ENCODE results near the gene ARSB. TPM values are rescaled to one million over a fixed set of nuclear protein-coding genes. Genes with fewer than 3 reads are reported as not detected.
"Not testable (repeated sequence)": the region's sequence is repeated elsewhere in the genome, so short reads cannot be mapped to it uniquely, and the experiment has no call there.

The ARSB gene
- polyA plus RNA-seq, 6 donors from 2014 or later: 4.1 to 6.8 (median 5.4) TPM

GRCh38 chr5:78984439-78985115 is 533 bp downstream of the ARSB start:
- peak; percentile 82 for DNase-seq
- peak overlapping the region; percentile 87 to 95 (median 90) for H3K27ac Mint-ChIP-seq
- peak overlapping the region; percentile 87 to 97 (median 93) for H3K4me3 Mint-ChIP-seq
- H3K27me3 Mint-ChIP-seq: no peaks in the 10 kb centered on the region
- no peaks in the 10 kb centered on the region for H3K36me3 Mint-ChIP-seq
- peak; percentile 63 to 66 for ATAC-seq (ENCODE audit: low read depth in 2 of 2)
- peaks cover 22 to 30% (median 28%) of the 10 kb centered on the region in 3 donors for H3K4me1 Mint-ChIP-seq
- no peaks in the 10 kb centered on the region for H3K9me3 Mint-ChIP-seq

- no peaks in the 10 kb centered on the region for H3K9me3 Mint-ChIP-seq
- peak overlapping the region; percentile 87 to 97 (median 93) for H3K4me3 Mint-ChIP-seq
- H3K36me3 Mint-ChIP-seq: no peaks in the 10 kb centered on the region
- H3K4me1 Mint-ChIP-seq: peaks cover 23 to 35% (median 31%) of the 10 kb centered on the region in 3 donors
- H3K27me3 Mint-ChIP-seq: no peaks in the 10 kb centered on the region
- peak overlapping the region; percentile 87 to 95 (median 90) for H3K27ac Mint-ChIP-seq
- DNase-seq (no peak), ATAC-seq (ENCODE audit: low read depth in 2 of 2) (no peak)
Measured at GRCh38 chr5:78983601-78984438, 1.3 kb downstream of the ARSB start.

GRCh38 chr5:78983194-78983593 is 1.9 kb downstream of the ARSB start:
- Mint-ChIP-seq H3K4me3 (peak overlapping the region in 6 of 8 donors; percentile 35 to 97 (median 93)), H3K27ac (peak overlapping the region in 4 of 6 donors; percentile 3 to 89 (median 88)), H3K4me1 (peaks cover 23 to 35% (median 31%) of the 10 kb centered on the region in 3 donors)
- ATAC-seq (ENCODE audit: low read depth in 2 of 2); DNase-seq; H3K9me3 Mint-ChIP-seq; H3K36me3 Mint-ChIP-seq; H3K27me3 Mint-ChIP-seq: not testable (repeated sequence)

GRCh38 chr5:78979909-78980308 is 5.2 kb downstream of the ARSB start:
- DNase-seq (no peak), ATAC-seq (ENCODE audit: low read depth in 2 of 2) (no peak)
- Mint-ChIP-seq H3K4me3 (peak overlapping the region in 1 of 8 donors; percentile 15), H3K4me1 (peaks cover 30 to 45% (median 44%) of the 10 kb centered on the region in 3 donors), H3K27me3 (no peaks in the 10 kb centered on the region), H3K27ac (peak overlapping the region in 3 of 6 donors; percentile 14 to 39 (median 15)), H3K9me3 (peaks cover 0 to 5% (median 0%) of the 10 kb centered on the region in 7 donors), H3K36me3 (peaks cover 5 to 7% of the 10 kb centered on the region in 2 donors)

- no peak overlapping the region for H3K4me3 Mint-ChIP-seq
Measured at GRCh38 chr5:78979117-78979742, 5.9 kb downstream of the ARSB start.

GRCh38 chr5:78975035-78975434 is 10.1 kb downstream of the ARSB start:
- Mint-ChIP-seq H3K27me3 (no peaks in the 10 kb centered on the region), H3K36me3 (peaks cover 5 to 7% of the 10 kb centered on the region in 2 donors), H3K9me3 (peaks cover 0 to 5% (median 0%) of the 10 kb centered on the region in 7 donors), H3K4me1 (peaks cover 30 to 55% (median 45%) of the 10 kb centered on the region in 3 donors), H3K27ac (no peak overlapping the region), H3K4me3 (no peak overlapping the region)
- ATAC-seq (ENCODE audit: low read depth in 2 of 2): no peak
- DNase-seq: no peak

More at GRCh38 chr5:78979117-78979742, 5.9 kb downstream of the ARSB start:
- Mint-ChIP-seq H3K4me1 (peaks cover 30 to 50% (median 44%) of the 10 kb centered on the region in 3 donors), H3K27ac (peak overlapping the region in 1 of 6 donors; percentile 14), H3K9me3 (peaks cover 0 to 5% (median 0%) of the 10 kb centered on the region in 7 donors), H3K36me3 (peaks cover 5 to 7% of the 10 kb centered on the region in 2 donors), H3K27me3 (no peaks in the 10 kb centered on the region)
- DNase-seq: no peak
- ATAC-seq (ENCODE audit: low read depth in 2 of 2): no peak

- peaks cover 26 to 50% (median 41%) of the 10 kb centered on the region in 3 donors for H3K4me1 Mint-ChIP-seq
- ATAC-seq (ENCODE audit: low read depth in 2 of 2): no peak
- H3K4me3 Mint-ChIP-seq: no peak overlapping the region
- no peaks in the 10 kb centered on the region for H3K27me3 Mint-ChIP-seq
- peaks cover 0 to 5% (median 0%) of the 10 kb centered on the region in 7 donors for H3K9me3 Mint-ChIP-seq
- no peak overlapping the region for H3K27ac Mint-ChIP-seq
- peaks cover 5 to 7% of the 10 kb centered on the region in 2 donors for H3K36me3 Mint-ChIP-seq
- no peak for DNase-seq
Measured at GRCh38 chr5:78974601-78975000, 10.5 kb downstream of the ARSB start.

GRCh38 chr5:78974011-78974410 is 11.1 kb downstream of the ARSB start:
- Mint-ChIP-seq H3K4me3 (no peak overlapping the region), H3K4me1 (peaks cover 24 to 45% (median 38%) of the 10 kb centered on the region in 3 donors), H3K9me3 (peaks cover 0 to 5% (median 0%) of the 10 kb centered on the region in 7 donors), H3K27me3 (no peaks in the 10 kb centered on the region), H3K27ac (peak overlapping the region in 1 of 6 donors; percentile 47), H3K36me3 (peaks cover 5 to 7% of the 10 kb centered on the region in 2 donors)
- ATAC-seq (ENCODE audit: low read depth in 2 of 2) (no peak), DNase-seq (no peak)

GRCh38 chr5:78972654-78973428 is 12.3 kb downstream of the ARSB start:
- peak in 1 of 2 donors; percentile 21 for ATAC-seq (ENCODE audit: low read depth in 2 of 2)

GRCh38 chr5:78971998-78972397 is 13.1 kb downstream of the ARSB start:
- peak overlapping the region in 1 of 8 donors; percentile 8 for H3K4me3 Mint-ChIP-seq
- ATAC-seq (ENCODE audit: low read depth in 2 of 2) (no peak), DNase-seq (no peak)
- H3K9me3 Mint-ChIP-seq: no peaks in the 10 kb centered on the region
- no peak overlapping the region for H3K27ac Mint-ChIP-seq
- H3K27me3 Mint-ChIP-seq: no peaks in the 10 kb centered on the region
- H3K36me3 Mint-ChIP-seq: no peaks in the 10 kb centered on the region
- H3K4me1 Mint-ChIP-seq: peaks cover 16 to 36% (median 26%) of the 10 kb centered on the region in 3 donors

More at GRCh38 chr5:78972654-78973428, 12.3 kb downstream of the ARSB start:
- Mint-ChIP-seq H3K4me3 (peak overlapping the region in 1 of 8 donors; percentile 11), H3K36me3 (peaks cover 5 to 7% of the 10 kb centered on the region in 2 donors), H3K4me1 (peaks cover 24 to 44% (median 35%) of the 10 kb centered on the region in 3 donors), H3K9me3 (peaks cover 0 to 5% (median 0%) of the 10 kb centered on the region in 7 donors), H3K27me3 (no peaks in the 10 kb centered on the region), H3K27ac (peak overlapping the region in 1 of 6 donors; percentile 34)
- DNase-seq: no peak

- H3K27ac Mint-ChIP-seq: no peak overlapping the region
- peaks cover 0 to 3% of the 10 kb centered on the region in 2 donors for H3K36me3 Mint-ChIP-seq
- no peak for DNase-seq
Measured at GRCh38 chr5:78968781-78969180, 16.3 kb downstream of the ARSB start.

GRCh38 chr5:78964889-78965288 is 20.2 kb downstream of the ARSB start:
- Mint-ChIP-seq H3K9me3 (no peaks in the 10 kb centered on the region), H3K36me3 (peaks cover 0 to 3% of the 10 kb centered on the region in 2 donors), H3K4me1 (peaks cover under 1 to 2% (median 1%) of the 10 kb centered on the region in 3 donors), H3K27ac (no peak overlapping the region), H3K4me3 (no peak overlapping the region), H3K27me3 (no peaks in the 10 kb centered on the region)
- peak; percentile 48 for DNase-seq
- peak; percentile 76 to 89 for ATAC-seq (ENCODE audit: low read depth in 2 of 2)

More at GRCh38 chr5:78968781-78969180, 16.3 kb downstream of the ARSB start:
- Mint-ChIP-seq H3K27me3 (no peaks in the 10 kb centered on the region), H3K9me3 (no peaks in the 10 kb centered on the region), H3K4me3 (no peak overlapping the region), H3K4me1 (peaks cover 12 to 15% (median 14%) of the 10 kb centered on the region in 3 donors)
- ATAC-seq (ENCODE audit: low read depth in 2 of 2): no peak

Measured in naive B cell (primary cell).